GM23338 (cell line): ENCODE results near the gene PRKD1. TPM values are rescaled to one million over a fixed set of nuclear protein-coding genes. Genes with fewer than 3 reads are reported as not detected.

ENCODE experiments used
- ATAC-seq: fragments of 200-7000 bp; cut with Tn5 transposase; 3 replicates; pipeline ENCODE4 v1.9.1; 2020
- DNase-seq: peaks from one replicate; pipeline ENCODE4 v3.0.0-alpha.2; 2015; ENCODE audit warnings: low spot score
- H2AFZ ChIP-seq: fragments of 200-600 bp; sonication (generic); 2 replicates; pipeline ENCODE4 v1.8.0; 2016; ENCODE audit warnings: antibody characterized with exemption, mild to moderate bottlenecking, moderate library complexity
- H3F3A ChIP-seq: fragments of 200-600 bp; sonication (generic); replicated peaks from 2 replicates; pipeline ENCODE4 v1.8.0; 2017; ENCODE audit warnings: antibody characterized with exemption, mixed run types, low read depth
- H3K27ac ChIP-seq: fragments of 200-600 bp; sonication (generic); 2 replicates; pipeline ENCODE4 v1.6.1; 2016; ENCODE audit warnings: low read depth
- H3K27me3 ChIP-seq: fragments of 200-600 bp; sonication (generic); 2 replicates; pipeline ENCODE4 v1.8.0; 2016; ENCODE audit warnings: mild to moderate bottlenecking, mixed run types, moderate library complexity; ENCODE audit not compliant: insufficient read depth
- H3K36me3 ChIP-seq: fragments of 200-600 bp; sonication (generic); 2 replicates; pipeline ENCODE4 v1.8.0; 2016; ENCODE audit warnings: mild to moderate bottlenecking; ENCODE audit not compliant: insufficient read depth
- H3K4me1 ChIP-seq: fragments of 200-600 bp; sonication (generic); 2 replicates; pipeline ENCODE4 v1.8.0; 2016; ENCODE audit warnings: mild to moderate bottlenecking, moderate library complexity; ENCODE audit not compliant: insufficient read depth
- H3K4me2 ChIP-seq: fragments of 200-600 bp; sonication (generic); 2 replicates; pipeline ENCODE4 v1.7.1; 2017; ENCODE audit warnings: mixed run types
- H3K4me3 ChIP-seq: fragments of 200-600 bp; sonication (generic); 2 replicates; pipeline ENCODE4 v1.6.1; 2016; ENCODE audit warnings: mixed run types
- H3K79me2 ChIP-seq: fragments of 200-600 bp; sonication (generic); replicated peaks from 2 replicates; pipeline ENCODE4 v1.8.0; 2017; ENCODE audit warnings: mild to moderate bottlenecking; ENCODE audit not compliant: insufficient read depth
- H3K9me2 ChIP-seq: fragments of 200-600 bp; sonication (generic); 2 replicates; pipeline ENCODE4 v1.8.0; 2017; ENCODE audit not compliant: insufficient read depth
- H4K20me1 ChIP-seq: fragments of 200-600 bp; sonication (generic); replicated peaks from 2 replicates; pipeline ENCODE4 v1.8.0; 2017; ENCODE audit warnings: mild to moderate bottlenecking; ENCODE audit not compliant: insufficient read depth
- H3K27ac Mint-ChIP-seq: 2 replicates; pipeline ENCODE4 v1.8.0; 2020; ENCODE audit warnings: inconsistent platforms, mild to moderate bottlenecking, moderate library complexity, mixed read lengths
- H3K27me3 Mint-ChIP-seq: 3 replicates; pipeline ENCODE4 v1.8.0; 2022; ENCODE audit warnings: low read depth, mild to moderate bottlenecking, moderate library complexity, mixed read lengths, inconsistent platforms; ENCODE audit not compliant: insufficient read depth, poor library complexity
- H3K36me3 Mint-ChIP-seq: 3 replicates; pipeline ENCODE4 v1.8.0; 2021; ENCODE audit warnings: low read depth, mild to moderate bottlenecking, inconsistent platforms, moderate library complexity, mixed read lengths
- H3K4me1 Mint-ChIP-seq: 3 replicates; pipeline ENCODE4 v1.8.0; 2020; ENCODE audit warnings: mild to moderate bottlenecking, inconsistent platforms, mixed read lengths
- H3K4me3 Mint-ChIP-seq: 3 replicates; pipeline ENCODE4 v1.8.0; 2021; ENCODE audit warnings: moderate library complexity, mild to moderate bottlenecking, inconsistent platforms, mixed read lengths
- H3K9me3 Mint-ChIP-seq: 3 replicates; pipeline ENCODE4 v1.8.0; 2020; ENCODE audit warnings: moderate library complexity, mild to moderate bottlenecking, inconsistent platforms, mixed read lengths
- CREB1 ChIP-seq: fragments of 250-450 bp; sonication (Bioruptor Pico); IDR thresholded peaks from 2 replicates; pipeline ENCODE4 v1.5.0; 2020; ENCODE audit warnings: low read depth, mild to moderate bottlenecking, moderate library complexity
- EZH2 ChIP-seq: fragments of 200-600 bp; sonication (generic); IDR thresholded peaks from one replicate; pipeline ENCODE4 v1.8.0; 2017; ENCODE audit warnings: antibody characterized with exemption, mild to moderate bottlenecking, low read depth; ENCODE audit not compliant: unreplicated experiment
- EZH2phosphoT487 ChIP-seq: fragments of 200-600 bp; sonication (generic); IDR thresholded peaks from one replicate; pipeline ENCODE4 v1.8.1; 2018; ENCODE audit warnings: antibody characterized with exemption; ENCODE audit not compliant: unreplicated experiment
- JUNB ChIP-seq: IDR thresholded peaks from one replicate; pipeline ENCODE4 v1.6.1; 2016; ENCODE audit warnings: antibody characterized with exemption; ENCODE audit not compliant: unreplicated experiment
- NANOG ChIP-seq: IDR thresholded peaks from 2 replicates; pipeline ENCODE4 v1.6.1; 2016; ENCODE audit warnings: antibody characterized with exemption, borderline replicate concordance
- POLR2AphosphoS5 ChIP-seq: IDR thresholded peaks from 2 replicates; pipeline ENCODE4 v1.6.1; 2016; ENCODE audit warnings: antibody characterized with exemption, low read depth
- ZNF114 ChIP-seq: fragments of 250-450 bp; sonication (Bioruptor Pico); IDR thresholded peaks from 2 replicates; pipeline ENCODE4 v1.5.0; 2020; ENCODE audit warnings: mild to moderate bottlenecking, moderate library complexity
- ZNF331 ChIP-seq: fragments of 250-450 bp; sonication (Bioruptor Pico); IDR thresholded peaks from 2 replicates; pipeline ENCODE4 v1.5.0; 2020; ENCODE audit warnings: low read depth, mild to moderate bottlenecking, moderate library complexity
- polyA plus RNA-seq: library from polyadenylated mRNA; unstranded; fragments of >200 nt; fragmentation: Nextera tagmentation; extraction: Ambion mirVana; gene quantifications from 2 replicates; pipeline ENCODE4 v1.2.1, GENCODE V29; 2016
- total RNA-seq: library from RNA; depleted of rRNA; stranded (reverse); fragments of >200 nt; shearing (Covaris generic); gene quantifications from 2 replicates; pipeline ENCODE4 v1.2.3, GENCODE V29; 2014
- TF ChIP-seq, protein P1 (sequence below): IDR thresholded peaks from one replicate; pipeline ENCODE4 v1.6.1; 2018; ENCODE audit warnings: antibody characterized with exemption; ENCODE audit not compliant: unreplicated experiment
- TF ChIP-seq, protein P2 (sequence below), 2 experiments: fragments of 200-600 bp in 1 of 2; sonication (generic) in 1 of 2; conservative IDR thresholded peaks; 2 replicates each; pipeline versions ENCODE4 v1.5.1 to v1.6.1; 2016 to 2017; ENCODE audit warnings: antibody characterized with exemption in 2 of 2, low read depth in 2 of 2, mild to moderate bottlenecking in 2 of 2, moderate library complexity in 1 of 2
- TF ChIP-seq, protein P3 (sequence below): IDR thresholded peaks from 2 replicates; pipeline ENCODE4 v1.6.1; 2016; ENCODE audit warnings: antibody characterized with exemption
- TF ChIP-seq, protein P4 (sequence below): fragments of 250-450 bp; sonication (Bioruptor Pico); IDR thresholded peaks from 2 replicates; pipeline ENCODE4 v1.5.0; 2020; ENCODE audit warnings: mild to moderate bottlenecking, moderate library complexity

The PRKD1 gene
- total and polyA plus RNA-seq, 2 experiments from 2014 or later, result 3.1 to 9.7 TPM

DNA sequence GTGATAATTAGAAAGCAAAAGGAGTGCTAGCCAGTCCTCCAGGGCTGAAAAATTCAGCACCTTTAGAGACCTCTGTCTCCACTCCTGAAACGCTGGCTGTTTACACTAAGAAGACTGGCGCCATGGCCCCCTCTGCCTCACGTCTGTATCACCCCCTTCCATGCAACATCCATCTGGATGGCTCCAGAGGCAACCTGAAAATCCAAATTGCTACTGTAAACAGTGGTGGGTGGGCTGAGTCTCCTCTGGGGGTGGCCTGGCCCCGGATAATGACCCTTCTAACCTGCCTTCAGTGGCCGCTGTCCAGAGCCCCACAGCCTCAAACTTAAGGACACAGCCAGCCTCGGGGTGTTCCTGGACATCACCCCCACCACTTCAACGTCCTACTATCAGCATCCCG lies 1.4 kb downstream of the PRKD1 start:
- no peaks in the 10 kb centered on the region for H4K20me1 ChIP-seq
- DNase-seq, result peak; percentile 11
- H2AFZ ChIP-seq, result no peak overlapping the region
- TF ChIP-seq ZNF114 (CRISPR knock-in tag), result no peak
- no peak for TF ChIP-seq CREB1 (CRISPR knock-in tag)
- TF ChIP-seq, protein P1, sequence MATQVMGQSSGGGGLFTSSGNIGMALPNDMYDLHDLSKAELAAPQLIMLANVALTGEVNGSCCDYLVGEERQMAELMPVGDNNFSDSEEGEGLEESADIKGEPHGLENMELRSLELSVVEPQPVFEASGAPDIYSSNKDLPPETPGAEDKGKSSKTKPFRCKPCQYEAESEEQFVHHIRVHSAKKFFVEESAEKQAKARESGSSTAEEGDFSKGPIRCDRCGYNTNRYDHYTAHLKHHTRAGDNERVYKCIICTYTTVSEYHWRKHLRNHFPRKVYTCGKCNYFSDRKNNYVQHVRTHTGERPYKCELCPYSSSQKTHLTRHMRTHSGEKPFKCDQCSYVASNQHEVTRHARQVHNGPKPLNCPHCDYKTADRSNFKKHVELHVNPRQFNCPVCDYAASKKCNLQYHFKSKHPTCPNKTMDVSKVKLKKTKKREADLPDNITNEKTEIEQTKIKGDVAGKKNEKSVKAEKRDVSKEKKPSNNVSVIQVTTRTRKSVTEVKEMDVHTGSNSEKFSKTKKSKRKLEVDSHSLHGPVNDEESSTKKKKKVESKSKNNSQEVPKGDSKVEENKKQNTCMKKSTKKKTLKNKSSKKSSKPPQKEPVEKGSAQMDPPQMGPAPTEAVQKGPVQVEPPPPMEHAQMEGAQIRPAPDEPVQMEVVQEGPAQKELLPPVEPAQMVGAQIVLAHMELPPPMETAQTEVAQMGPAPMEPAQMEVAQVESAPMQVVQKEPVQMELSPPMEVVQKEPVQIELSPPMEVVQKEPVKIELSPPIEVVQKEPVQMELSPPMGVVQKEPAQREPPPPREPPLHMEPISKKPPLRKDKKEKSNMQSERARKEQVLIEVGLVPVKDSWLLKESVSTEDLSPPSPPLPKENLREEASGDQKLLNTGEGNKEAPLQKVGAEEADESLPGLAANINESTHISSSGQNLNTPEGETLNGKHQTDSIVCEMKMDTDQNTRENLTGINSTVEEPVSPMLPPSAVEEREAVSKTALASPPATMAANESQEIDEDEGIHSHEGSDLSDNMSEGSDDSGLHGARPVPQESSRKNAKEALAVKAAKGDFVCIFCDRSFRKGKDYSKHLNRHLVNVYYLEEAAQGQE, result no peak
- no peak for TF ChIP-seq EZH2phosphoT487
- TF ChIP-seq, protein P2, sequence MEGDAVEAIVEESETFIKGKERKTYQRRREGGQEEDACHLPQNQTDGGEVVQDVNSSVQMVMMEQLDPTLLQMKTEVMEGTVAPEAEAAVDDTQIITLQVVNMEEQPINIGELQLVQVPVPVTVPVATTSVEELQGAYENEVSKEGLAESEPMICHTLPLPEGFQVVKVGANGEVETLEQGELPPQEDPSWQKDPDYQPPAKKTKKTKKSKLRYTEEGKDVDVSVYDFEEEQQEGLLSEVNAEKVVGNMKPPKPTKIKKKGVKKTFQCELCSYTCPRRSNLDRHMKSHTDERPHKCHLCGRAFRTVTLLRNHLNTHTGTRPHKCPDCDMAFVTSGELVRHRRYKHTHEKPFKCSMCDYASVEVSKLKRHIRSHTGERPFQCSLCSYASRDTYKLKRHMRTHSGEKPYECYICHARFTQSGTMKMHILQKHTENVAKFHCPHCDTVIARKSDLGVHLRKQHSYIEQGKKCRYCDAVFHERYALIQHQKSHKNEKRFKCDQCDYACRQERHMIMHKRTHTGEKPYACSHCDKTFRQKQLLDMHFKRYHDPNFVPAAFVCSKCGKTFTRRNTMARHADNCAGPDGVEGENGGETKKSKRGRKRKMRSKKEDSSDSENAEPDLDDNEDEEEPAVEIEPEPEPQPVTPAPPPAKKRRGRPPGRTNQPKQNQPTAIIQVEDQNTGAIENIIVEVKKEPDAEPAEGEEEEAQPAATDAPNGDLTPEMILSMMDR (conservative IDR thresholded peaks at IDR 0.05; ENCODE audit: low read depth in 2 of 2), result no peak
- TF ChIP-seq POLR2AphosphoS5, result no peak
- no peak for TF ChIP-seq JUNB
- no peak for TF ChIP-seq EZH2
- TF ChIP-seq ZNF331 (CRISPR knock-in tag), result no peak
- TF ChIP-seq, protein P3, sequence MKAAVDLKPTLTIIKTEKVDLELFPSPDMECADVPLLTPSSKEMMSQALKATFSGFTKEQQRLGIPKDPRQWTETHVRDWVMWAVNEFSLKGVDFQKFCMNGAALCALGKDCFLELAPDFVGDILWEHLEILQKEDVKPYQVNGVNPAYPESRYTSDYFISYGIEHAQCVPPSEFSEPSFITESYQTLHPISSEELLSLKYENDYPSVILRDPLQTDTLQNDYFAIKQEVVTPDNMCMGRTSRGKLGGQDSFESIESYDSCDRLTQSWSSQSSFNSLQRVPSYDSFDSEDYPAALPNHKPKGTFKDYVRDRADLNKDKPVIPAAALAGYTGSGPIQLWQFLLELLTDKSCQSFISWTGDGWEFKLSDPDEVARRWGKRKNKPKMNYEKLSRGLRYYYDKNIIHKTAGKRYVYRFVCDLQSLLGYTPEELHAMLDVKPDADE, result no peak
- no peak for TF ChIP-seq NANOG
- TF ChIP-seq, protein P4, sequence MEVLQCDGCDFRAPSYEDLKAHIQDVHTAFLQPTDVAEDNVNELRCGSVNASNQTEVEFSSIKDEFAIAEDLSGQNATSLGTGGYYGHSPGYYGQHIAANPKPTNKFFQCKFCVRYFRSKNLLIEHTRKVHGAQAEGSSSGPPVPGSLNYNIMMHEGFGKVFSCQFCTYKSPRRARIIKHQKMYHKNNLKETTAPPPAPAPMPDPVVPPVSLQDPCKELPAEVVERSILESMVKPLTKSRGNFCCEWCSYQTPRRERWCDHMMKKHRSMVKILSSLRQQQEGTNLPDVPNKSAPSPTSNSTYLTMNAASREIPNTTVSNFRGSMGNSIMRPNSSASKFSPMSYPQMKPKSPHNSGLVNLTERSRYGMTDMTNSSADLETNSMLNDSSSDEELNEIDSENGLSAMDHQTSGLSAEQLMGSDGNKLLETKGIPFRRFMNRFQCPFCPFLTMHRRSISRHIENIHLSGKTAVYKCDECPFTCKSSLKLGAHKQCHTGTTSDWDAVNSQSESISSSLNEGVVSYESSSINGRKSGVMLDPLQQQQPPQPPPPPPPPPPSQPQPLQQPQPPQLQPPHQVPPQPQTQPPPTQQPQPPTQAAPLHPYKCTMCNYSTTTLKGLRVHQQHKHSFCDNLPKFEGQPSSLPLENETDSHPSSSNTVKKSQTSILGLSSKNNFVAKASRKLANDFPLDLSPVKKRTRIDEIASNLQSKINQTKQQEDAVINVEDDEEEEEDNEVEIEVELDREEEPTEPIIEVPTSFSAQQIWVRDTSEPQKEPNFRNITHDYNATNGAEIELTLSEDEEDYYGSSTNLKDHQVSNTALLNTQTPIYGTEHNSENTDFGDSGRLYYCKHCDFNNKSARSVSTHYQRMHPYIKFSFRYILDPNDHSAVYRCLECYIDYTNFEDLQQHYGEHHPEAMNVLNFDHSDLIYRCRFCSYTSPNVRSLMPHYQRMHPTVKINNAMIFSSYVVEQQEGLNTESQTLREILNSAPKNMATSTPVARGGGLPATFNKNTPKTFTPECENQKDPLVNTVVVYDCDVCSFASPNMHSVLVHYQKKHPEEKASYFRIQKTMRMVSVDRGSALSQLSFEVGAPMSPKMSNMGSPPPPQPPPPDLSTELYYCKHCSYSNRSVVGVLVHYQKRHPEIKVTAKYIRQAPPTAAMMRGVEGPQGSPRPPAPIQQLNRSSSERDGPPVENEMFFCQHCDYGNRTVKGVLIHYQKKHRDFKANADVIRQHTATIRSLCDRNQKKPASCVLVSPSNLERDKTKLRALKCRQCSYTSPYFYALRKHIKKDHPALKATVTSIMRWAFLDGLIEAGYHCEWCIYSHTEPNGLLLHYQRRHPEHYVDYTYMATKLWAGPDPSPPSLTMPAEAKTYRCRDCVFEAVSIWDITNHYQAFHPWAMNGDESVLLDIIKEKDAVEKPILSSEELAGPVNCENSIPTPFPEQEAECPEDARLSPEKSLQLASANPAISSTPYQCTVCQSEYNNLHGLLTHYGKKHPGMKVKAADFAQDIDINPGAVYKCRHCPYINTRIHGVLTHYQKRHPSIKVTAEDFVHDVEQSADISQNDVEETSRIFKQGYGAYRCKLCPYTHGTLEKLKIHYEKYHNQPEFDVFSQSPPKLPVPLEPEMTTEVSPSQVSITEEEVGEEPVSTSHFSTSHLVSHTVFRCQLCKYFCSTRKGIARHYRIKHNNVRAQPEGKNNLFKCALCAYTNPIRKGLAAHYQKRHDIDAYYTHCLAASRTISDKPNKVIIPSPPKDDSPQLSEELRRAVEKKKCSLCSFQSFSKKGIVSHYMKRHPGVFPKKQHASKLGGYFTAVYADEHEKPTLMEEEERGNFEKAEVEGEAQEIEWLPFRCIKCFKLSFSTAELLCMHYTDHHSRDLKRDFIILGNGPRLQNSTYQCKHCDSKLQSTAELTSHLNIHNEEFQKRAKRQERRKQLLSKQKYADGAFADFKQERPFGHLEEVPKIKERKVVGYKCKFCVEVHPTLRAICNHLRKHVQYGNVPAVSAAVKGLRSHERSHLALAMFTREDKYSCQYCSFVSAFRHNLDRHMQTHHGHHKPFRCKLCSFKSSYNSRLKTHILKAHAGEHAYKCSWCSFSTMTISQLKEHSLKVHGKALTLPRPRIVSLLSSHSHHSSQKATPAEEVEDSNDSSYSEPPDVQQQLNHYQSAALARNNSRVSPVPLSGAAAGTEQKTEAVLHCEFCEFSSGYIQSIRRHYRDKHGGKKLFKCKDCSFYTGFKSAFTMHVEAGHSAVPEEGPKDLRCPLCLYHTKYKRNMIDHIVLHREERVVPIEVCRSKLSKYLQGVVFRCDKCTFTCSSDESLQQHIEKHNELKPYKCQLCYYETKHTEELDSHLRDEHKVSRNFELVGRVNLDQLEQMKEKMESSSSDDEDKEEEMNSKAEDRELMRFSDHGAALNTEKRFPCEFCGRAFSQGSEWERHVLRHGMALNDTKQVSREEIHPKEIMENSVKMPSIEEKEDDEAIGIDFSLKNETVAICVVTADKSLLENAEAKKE (CRISPR knock-in tag), result no peak
- Mint-ChIP-seq H3K9me3 (no peaks in the 10 kb centered on the region), H3K27me3 (peaks cover 24% of the 10 kb centered on the region), H3K4me3 (peak overlapping the region; percentile 92), H3K27ac (no peak overlapping the region), H3K36me3 (no peaks in the 10 kb centered on the region; the same call in 2 of the 3 replicates), H3K4me1 (peaks cover 26% of the 10 kb centered on the region)
- peaks cover 22% of the 10 kb centered on the region for H3K4me1 ChIP-seq
- ATAC-seq, result peak; percentile 3; the same call in 1 of the 3 replicates
- peak overlapping the region; percentile 76 for H3K4me2 ChIP-seq
- peak overlapping the region; percentile 81 for H3K4me3 ChIP-seq
- peaks cover 60% of the 10 kb centered on the region for H3K27me3 ChIP-seq
- no peaks in the 10 kb centered on the region for H3K36me3 ChIP-seq
- H3K9me2 ChIP-seq, result no peaks in the 10 kb centered on the region
- H3K79me2 ChIP-seq, result no peaks in the 10 kb centered on the region; the same call in 1 of the 2 replicates
- no peak overlapping the region for H3K27ac ChIP-seq
- H3F3A ChIP-seq, result peaks cover 6% of the 10 kb centered on the region; the same call in 1 of the 2 replicates
